Neural progenitor cell (in vitro differentiated cells): ENCODE measurements around the gene AJAP1. TPM values are rescaled to one million over a fixed set of nuclear protein-coding genes. Genes with fewer than 3 reads are reported as not detected.

Source experiments
- DNase-seq: peaks from one replicate; pipeline ENCODE4 v3.0.0-alpha.2; 2016; ENCODE audit warnings: low spot score
- H2AFZ ChIP-seq: fragments of 200-600 bp; sonication (generic); replicated peaks from 2 replicates; pipeline ENCODE4 v1.6.1; 2016; ENCODE audit warnings: antibody characterized with exemption
- H3F3A ChIP-seq: fragments of 200-600 bp; sonication (generic); 2 replicates; pipeline ENCODE4 v1.6.1; 2016; ENCODE audit warnings: antibody characterized with exemption, low read depth
- H3K27ac ChIP-seq: fragments of 200-600 bp; sonication (generic); 2 replicates; pipeline ENCODE4 v1.5.1; 2016; ENCODE audit warnings: mild to moderate bottlenecking
- H3K27me3 ChIP-seq: fragments of 200-600 bp; sonication (generic); 2 replicates; pipeline ENCODE4 v1.6.1; 2016; ENCODE audit warnings: mild to moderate bottlenecking, moderate library complexity
- H3K36me3 ChIP-seq: fragments of 200-600 bp; sonication (generic); 2 replicates; pipeline ENCODE4 v1.5.1; 2016
- H3K4me1 ChIP-seq: fragments of 200-600 bp; sonication (generic); 2 replicates; pipeline ENCODE4 v1.6.1; 2016; ENCODE audit warnings: mixed run types
- H3K4me2 ChIP-seq: fragments of 200-600 bp; sonication (generic); 2 replicates; pipeline ENCODE4 v1.6.1; 2016
- H3K4me3 ChIP-seq: fragments of 200-600 bp; sonication (generic); 2 replicates; pipeline ENCODE4 v1.5.1; 2016
- H3K79me2 ChIP-seq: fragments of 200-600 bp; sonication (generic); 2 replicates; pipeline ENCODE4 v1.6.1; 2016; ENCODE audit warnings: low read depth
- H3K9ac ChIP-seq: fragments of 200-600 bp; sonication (generic); 2 replicates; pipeline ENCODE4 v1.6.1; 2016
- H3K9me3 ChIP-seq: fragments of 200-600 bp; sonication (generic); 2 replicates; pipeline ENCODE4 v1.5.1; 2016; ENCODE audit warnings: low read depth
- H4K20me1 ChIP-seq: fragments of 200-600 bp; sonication (generic); 2 replicates; pipeline ENCODE4 v1.6.1; 2016; ENCODE audit warnings: low read depth
- H3K27ac Mint-ChIP-seq: 3 replicates; pipeline ENCODE4 v1.8.0; 2021; ENCODE audit warnings: mixed read lengths
- H3K27me3 Mint-ChIP-seq: 2 replicates; pipeline ENCODE4 v1.8.0; 2022; ENCODE audit warnings: low read depth, mild to moderate bottlenecking, inconsistent platforms, moderate library complexity, mixed read lengths; ENCODE audit not compliant: insufficient read depth
- H3K36me3 Mint-ChIP-seq: 3 replicates; pipeline ENCODE4 v1.8.0; 2021; ENCODE audit warnings: mixed read lengths
- H3K4me1 Mint-ChIP-seq: 3 replicates; pipeline ENCODE4 v1.8.0; 2021; ENCODE audit warnings: mixed read lengths
- H3K4me3 Mint-ChIP-seq: 3 replicates; pipeline ENCODE4 v1.8.0; 2021; ENCODE audit warnings: mild to moderate bottlenecking, moderate library complexity, mixed read lengths
- H3K9me3 Mint-ChIP-seq: 3 replicates; pipeline ENCODE4 v1.8.0; 2020; ENCODE audit warnings: mixed read lengths
- EZH2 ChIP-seq: fragments of 200-600 bp; sonication (generic); IDR thresholded peaks from 2 replicates; pipeline ENCODE4 v1.6.1; 2017; ENCODE audit warnings: antibody characterized with exemption, mild to moderate bottlenecking, moderate library complexity
- EZH2phosphoT487 ChIP-seq: fragments of 200-600 bp; sonication (generic); IDR thresholded peaks from 2 replicates; pipeline ENCODE4 v1.6.1; 2017; ENCODE audit warnings: antibody characterized with exemption
- total RNA-seq: library from RNA; depleted of rRNA; stranded (reverse); fragments of >200 nt; gene quantifications from 2 replicates; pipeline ENCODE4 v1.2.3, GENCODE V29; 2015; ENCODE audit warnings: low replicate concordance
- TF ChIP-seq, protein P1 (sequence below): fragments of 200-600 bp; sonication (generic); IDR thresholded peaks from 2 replicates; pipeline ENCODE4 v1.5.1; 2017; ENCODE audit warnings: antibody characterized with exemption, mild to moderate bottlenecking

The AJAP1 gene
- total RNA-seq, 1 donor from 2014 or later = 0.21 TPM

- Histone ChIP-seq H3K4me2 (no peak overlapping the region), H3K27me3 (no peaks in the 10 kb centered on the region), H3K79me2 (no peaks in the 10 kb centered on the region), H3K36me3 (no peaks in the 10 kb centered on the region), H3K9ac (no peak overlapping the region), H3K9me3 (no peaks in the 10 kb centered on the region), H3K27ac (no peak overlapping the region), H3K4me3 (no peak overlapping the region), H3F3A (no peaks in the 10 kb centered on the region), H4K20me1 (no peaks in the 10 kb centered on the region), H2AFZ (no peak overlapping the region), H3K4me1 (no peaks in the 10 kb centered on the region)
- no peak overlapping the region for H3K27ac Mint-ChIP-seq
- peaks cover 7% of the 10 kb centered on the region for H3K27me3 Mint-ChIP-seq
- DNase-seq = no peak
- H3K4me1 Mint-ChIP-seq = no peaks in the 10 kb centered on the region
- H3K36me3 Mint-ChIP-seq = peaks cover 1% of the 10 kb centered on the region
- H3K4me3 Mint-ChIP-seq = no peak overlapping the region
- no peak for TF ChIP-seq EZH2
- TF ChIP-seq, protein P1, sequence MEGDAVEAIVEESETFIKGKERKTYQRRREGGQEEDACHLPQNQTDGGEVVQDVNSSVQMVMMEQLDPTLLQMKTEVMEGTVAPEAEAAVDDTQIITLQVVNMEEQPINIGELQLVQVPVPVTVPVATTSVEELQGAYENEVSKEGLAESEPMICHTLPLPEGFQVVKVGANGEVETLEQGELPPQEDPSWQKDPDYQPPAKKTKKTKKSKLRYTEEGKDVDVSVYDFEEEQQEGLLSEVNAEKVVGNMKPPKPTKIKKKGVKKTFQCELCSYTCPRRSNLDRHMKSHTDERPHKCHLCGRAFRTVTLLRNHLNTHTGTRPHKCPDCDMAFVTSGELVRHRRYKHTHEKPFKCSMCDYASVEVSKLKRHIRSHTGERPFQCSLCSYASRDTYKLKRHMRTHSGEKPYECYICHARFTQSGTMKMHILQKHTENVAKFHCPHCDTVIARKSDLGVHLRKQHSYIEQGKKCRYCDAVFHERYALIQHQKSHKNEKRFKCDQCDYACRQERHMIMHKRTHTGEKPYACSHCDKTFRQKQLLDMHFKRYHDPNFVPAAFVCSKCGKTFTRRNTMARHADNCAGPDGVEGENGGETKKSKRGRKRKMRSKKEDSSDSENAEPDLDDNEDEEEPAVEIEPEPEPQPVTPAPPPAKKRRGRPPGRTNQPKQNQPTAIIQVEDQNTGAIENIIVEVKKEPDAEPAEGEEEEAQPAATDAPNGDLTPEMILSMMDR = no peak
- no peak for TF ChIP-seq EZH2phosphoT487
- H3K9me3 Mint-ChIP-seq = no peaks in the 10 kb centered on the region
These were observed 112.9 kb downstream of the AJAP1 start for GRCh38 chr1:4767308-4767707.

DNA sequence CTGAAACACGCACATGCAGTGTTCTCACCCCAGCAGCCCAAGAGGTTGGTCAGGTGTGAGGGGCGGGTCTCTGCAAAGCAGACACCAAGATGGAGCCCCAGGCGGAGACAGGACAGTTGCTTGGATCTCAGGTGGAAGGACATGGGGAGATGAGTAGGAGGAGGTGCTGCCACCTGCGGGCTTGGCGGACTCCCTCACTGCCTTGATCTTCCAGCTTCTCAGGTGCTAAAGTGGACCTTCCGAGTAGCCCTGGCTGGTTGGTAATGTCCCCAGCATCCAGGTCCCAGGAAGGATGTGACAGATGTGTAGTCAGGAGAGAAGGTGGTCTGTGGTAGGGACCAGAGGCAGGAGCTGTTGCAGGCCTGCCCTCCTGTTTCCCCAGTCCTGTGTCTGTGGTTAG, 114.1 kb downstream of the AJAP1 start:
- Histone ChIP-seq H3K4me3 (no peak overlapping the region), H3K9me3 (no peaks in the 10 kb centered on the region), H3K9ac (no peak overlapping the region), H3K27me3 (no peaks in the 10 kb centered on the region), H3F3A (no peaks in the 10 kb centered on the region), H3K79me2 (no peaks in the 10 kb centered on the region), H3K36me3 (no peaks in the 10 kb centered on the region), H3K4me1 (no peaks in the 10 kb centered on the region), H3K4me2 (no peak overlapping the region), H4K20me1 (no peaks in the 10 kb centered on the region), H2AFZ (no peak overlapping the region), H3K27ac (no peak overlapping the region)
- no peak overlapping the region for H3K4me3 Mint-ChIP-seq
- H3K27me3 Mint-ChIP-seq = peaks cover 7% of the 10 kb centered on the region
- no peak overlapping the region for H3K27ac Mint-ChIP-seq
- peaks cover 9% of the 10 kb centered on the region for H3K4me1 Mint-ChIP-seq
- TF ChIP-seq, protein P1 = no peak
- no peak for TF ChIP-seq EZH2
- no peak for TF ChIP-seq EZH2phosphoT487
- H3K9me3 Mint-ChIP-seq = no peaks in the 10 kb centered on the region
- no peak for DNase-seq
- H3K36me3 Mint-ChIP-seq = peaks cover 7% of the 10 kb centered on the region

- H3F3A ChIP-seq = no peaks in the 10 kb centered on the region
- H3K9ac ChIP-seq = no peak overlapping the region
- H3K36me3 ChIP-seq = no peaks in the 10 kb centered on the region
- no peaks in the 10 kb centered on the region for H3K27me3 ChIP-seq
- H3K9me3 ChIP-seq = no peaks in the 10 kb centered on the region
- no peaks in the 10 kb centered on the region for H3K79me2 ChIP-seq
- no peak overlapping the region for H3K4me2 ChIP-seq
- H3K4me1 Mint-ChIP-seq = peaks cover 13% of the 10 kb centered on the region
- no peak overlapping the region for H2AFZ ChIP-seq
- peaks cover 7% of the 10 kb centered on the region for H3K36me3 Mint-ChIP-seq
- no peaks in the 10 kb centered on the region for H4K20me1 ChIP-seq
- no peak for DNase-seq
- no peak overlapping the region for H3K27ac Mint-ChIP-seq
- H3K4me3 Mint-ChIP-seq = no peak overlapping the region
- H3K27me3 Mint-ChIP-seq = peaks cover 8% of the 10 kb centered on the region
- no peaks in the 10 kb centered on the region for H3K9me3 Mint-ChIP-seq
- no peak overlapping the region for H3K27ac ChIP-seq
- no peak overlapping the region for H3K4me3 ChIP-seq
- no peak for TF ChIP-seq EZH2phosphoT487
- TF ChIP-seq, protein P1 = no peak
- no peak for TF ChIP-seq EZH2
- H3K4me1 ChIP-seq = no peaks in the 10 kb centered on the region
These were observed 115.3 kb downstream of the AJAP1 start for GRCh38 chr1:4769516-4770280.
